Renal cortical epithelial cell (primary cell): Measurements from ENCODE around the gene HSPB1. TPM values are rescaled to one million over a fixed set of nuclear protein-coding genes. Genes with fewer than 3 reads are reported as not detected.
"Not testable (repeated sequence)": the region's sequence is repeated elsewhere in the genome, so short reads cannot be mapped to it uniquely, and the experiment has no call there.

Experiments used
- DNase-seq: peaks from one replicate; pipeline ENCODE4 v3.0.0-alpha.2; 2011; ENCODE audit warnings: low read depth
- total RNA-seq: library from RNA; depleted of rRNA; stranded (reverse); fragments of >200 nt; gene quantifications from 2 replicates; pipeline ENCODE4 v1.2.3, GENCODE V29; 2014

HSPB1 gene
- total RNA-seq, 1 donor from 2014 or later, result 104 TPM

- peak; percentile 23 for DNase-seq
These were observed 31.1 kb downstream of the HSPB1 start for GRCh38 chr7:76333511-76334101.

- no peak for DNase-seq
These were observed 32.0 kb downstream of the HSPB1 start for GRCh38 chr7:76334320-76334967.

GRCh38 chr7:76335417-76335816 is 32.9 kb downstream of the HSPB1 start:
- DNase-seq, result not testable (repeated sequence)

GRCh38 chr7:76336094-76336493 is 33.6 kb downstream of the HSPB1 start:
- DNase-seq, result no peak

- DNase-seq, result no peak
These were observed 34.7 kb downstream of the HSPB1 start for GRCh38 chr7:76337147-76337546.

- DNase-seq, result peak; percentile 95
These were observed 36.0 kb downstream of the HSPB1 start for GRCh38 chr7:76338298-76339084.

GRCh38 chr7:76340617-76341131 is 38.2 kb downstream of the HSPB1 start:
- DNase-seq, result peak; percentile 71

- no peak for DNase-seq
These were observed 39.7 kb downstream of the HSPB1 start for GRCh38 chr7:76342222-76342621.

GRCh38 chr7:76343294-76343930 is 40.9 kb downstream of the HSPB1 start:
- DNase-seq, result no peak

GRCh38 chr7:76343931-76344321 is 41.5 kb downstream of the HSPB1 start:
- DNase-seq, result no peak

- no peak for DNase-seq
These were observed 43.6 kb downstream of the HSPB1 start for GRCh38 chr7:76346097-76346496.

GRCh38 chr7:76346778-76347177 is 44.3 kb downstream of the HSPB1 start:
- no peak for DNase-seq

GRCh38 chr7:76347710-76348109 is 45.2 kb downstream of the HSPB1 start:
- no peak for DNase-seq

GRCh38 chr7:76349313-76349885 is 46.9 kb downstream of the HSPB1 start:
- no peak for DNase-seq

GRCh38 chr7:76351372-76351771 is 48.9 kb downstream of the HSPB1 start:
- no peak for DNase-seq

GRCh38 chr7:76352193-76352592 is 49.7 kb downstream of the HSPB1 start:
- DNase-seq, result no peak

- DNase-seq, result no peak
These were observed 51.3 kb downstream of the HSPB1 start for GRCh38 chr7:76353744-76354143.

Other genes starting within 250 kb of the HSPB1 start
- 0.30 TPM in 1 of 2 replicates, not detected in the other for gene SRRM3, start 100.8 kb upstream of the HSPB1 start, total RNA-seq
- gene YWHAG, start 56.3 kb downstream of the HSPB1 start, total RNA-seq, result 120 and 221 TPM in 2 replicates
- gene SSC4D, start 107.0 kb downstream of the HSPB1 start, total RNA-seq, result 7.1 and 34.5 TPM in 2 replicates
- gene ZP3, start 122.3 kb downstream of the HSPB1 start, total RNA-seq, result 3.4 and 5.0 TPM in 2 replicates
- gene DTX2, start 159.0 kb downstream of the HSPB1 start, total RNA-seq, result 10.2 and 10.6 TPM in 2 replicates
- 0.15 TPM in 1 of 2 replicates, not detected in the other for gene UPK3B, start 207.9 kb downstream of the HSPB1 start, total RNA-seq
- gene SPDYE16, start 240.6 kb downstream of the HSPB1 start, total RNA-seq, result 0.25 TPM in 1 of 2 replicates, not detected in the other